Effector CD4-positive, alpha-beta T cell (primary cell): ENCODE data around the gene HEXA.

Experiments used
- DNase-seq: peaks from one replicate; pipeline ENCODE4 v3.0.0-alpha.2; 2020

HEXA gene

GRCh38 chr15:72372361-72372760 is 3.5 kb downstream of the HEXA start:
- DNase-seq = no peak

GRCh38 chr15:72369964-72370363 is 5.8 kb downstream of the HEXA start:
- no peak for DNase-seq

- DNase-seq = no peak
Observed at GRCh38 chr15:72368899-72369298, 6.9 kb downstream of the HEXA start.

GRCh38 chr15:72368325-72368724 is 7.5 kb downstream of the HEXA start:
- no peak for DNase-seq

- no peak for DNase-seq
Observed at GRCh38 chr15:72365844-72366243, 10.0 kb downstream of the HEXA start.

- DNase-seq = no peak
Observed at GRCh38 chr15:72361176-72361575, 14.6 kb downstream of the HEXA start.

- DNase-seq = no peak
Observed at GRCh38 chr15:72358650-72359171, 17.1 kb downstream of the HEXA start.

GRCh38 chr15:72358121-72358520 is 17.7 kb downstream of the HEXA start:
- no peak for DNase-seq

- no peak for DNase-seq
Observed at GRCh38 chr15:72354496-72354895, 21.3 kb downstream of the HEXA start.

- no peak for DNase-seq
Observed at GRCh38 chr15:72353266-72353665, 22.5 kb downstream of the HEXA start.

- DNase-seq = no peak
Observed at GRCh38 chr15:72345806-72346205, 30.0 kb downstream of the HEXA start.

- DNase-seq = no peak
Observed at GRCh38 chr15:72345280-72345679, 30.5 kb downstream of the HEXA start.

GRCh38 chr15:72344602-72345001 is 31.2 kb downstream of the HEXA start:
- DNase-seq = no peak

- peak; percentile 15 for DNase-seq
Observed at GRCh38 chr15:72342385-72342784, 33.4 kb downstream of the HEXA start.

GRCh38 chr15:72341361-72341760 is 34.5 kb downstream of the HEXA start:
- no peak for DNase-seq

- no peak for DNase-seq
Observed at GRCh38 chr15:72340366-72340765, 35.4 kb downstream of the HEXA start.

GRCh38 chr15:72339777-72340177 is 36.0 kb downstream of the HEXA start:
- no peak for DNase-seq

GRCh38 chr15:72338617-72339321 is 37.0 kb downstream of the HEXA start:
- DNase-seq = no peak

- no peak for DNase-seq
Observed at GRCh38 chr15:72338148-72338547, 37.7 kb downstream of the HEXA start.

GRCh38 chr15:72334842-72335241 is 41.0 kb downstream of the HEXA start:
- no peak for DNase-seq

- DNase-seq = no peak
Observed at GRCh38 chr15:72331021-72331420, 44.8 kb downstream of the HEXA start.

- DNase-seq = no peak
Observed at GRCh38 chr15:72323752-72324151, 52.1 kb downstream of the HEXA start.

- DNase-seq = peak; percentile 70
Observed at GRCh38 chr15:72319985-72320671, 55.7 kb downstream of the HEXA start, which contains the start of gene CELF6. Gene CELF6, minus strand, starts transcription at chr15:72320157. Its CDS starts 283 bp downstream, at chr15:72319874.

- peak; percentile 25 for DNase-seq
Observed at GRCh38 chr15:72319360-72319984, 56.3 kb downstream of the HEXA start.
